Ascending aorta (tissue), 2 donors: ENCODE data around the gene RFT1. TPM values are rescaled to one million over a fixed set of nuclear protein-coding genes. Genes with fewer than 3 reads are reported as not detected.

Experiments
- DNase-seq, 2 donors: peaks; one replicate each; pipeline ENCODE4 v3.0.0-alpha.2; 2019; ENCODE audit warnings: low spot score in 2 of 2
- H3K27ac ChIP-seq, 2 donors: fragments of 200-600 bp; sonication (generic); one replicate each; pipeline ENCODE4 v1.5.1; 2016 to 2017; ENCODE audit warnings: mild to moderate bottlenecking in 1 of 2
- H3K27me3 ChIP-seq: fragments of 200-600 bp; sonication (generic); one replicate; pipeline ENCODE4 v1.5.1; 2017
- H3K36me3 ChIP-seq, 2 donors: fragments of 200-600 bp; sonication (generic); one replicate each; pipeline ENCODE4 v1.5.1; 2016
- H3K4me1 ChIP-seq, 2 donors: fragments of 200-600 bp; sonication (generic); one replicate each; pipeline ENCODE4 v1.5.1; 2016 to 2017; ENCODE audit warnings: mild to moderate bottlenecking in 1 of 2
- H3K4me3 ChIP-seq, 2 donors: fragments of 200-600 bp; sonication (generic); one replicate each; pipeline ENCODE4 v1.5.1; 2016 to 2017; ENCODE audit warnings: mild to moderate bottlenecking in 1 of 2
- H3K9me3 ChIP-seq, 2 donors: fragments of 200-600 bp; sonication (generic); one replicate each; pipeline ENCODE4 v1.5.1; 2016
- CTCF ChIP-seq, 3 experiments: fragments of 200-600 bp in 2 of 3; fragments of 450-650 bp in 1 of 3; sonication (generic) in 2 of 3; IDR thresholded peaks; one replicate each; pipeline ENCODE4 v1.5.1; 2016 to 2019; ENCODE audit warnings: antibody characterized with exemption in 3 of 3, mild to moderate bottlenecking in 1 of 3, moderate library complexity in 1 of 3
- intact Hi-C: fragments of 100-400 bp; cut with DNase I; formaldehyde crosslinking; loops from one replicate; pipeline ENCODE4 v1.15.1; 2023
- total RNA-seq: library from RNA; depleted of rRNA; stranded (reverse); fragments of >200 nt; gene quantifications from one replicate; pipeline ENCODE4 v1.1.0, GENCODE V29; 2016

Gene RFT1
- total RNA-seq, 1 donor from 2014 or later, result 12.1 TPM

GRCh38 chr3:53169832-53170324 is 39.6 kb upstream of the RFT1 start:
- intact Hi-C loops, result no loop called here
- H3K27ac ChIP-seq, result peak overlapping the region in 1 of 2 donors; percentile 23

GRCh38 chr3:53169045-53169831 is 39.0 kb upstream of the RFT1 start:
- peaks cover 5 to 16% of the 10 kb centered on the region in 2 donors for H3K4me1 ChIP-seq
- DNase-seq, result no peak
- no peaks in the 10 kb centered on the region for H3K9me3 ChIP-seq
- peaks cover 0 to 7% of the 10 kb centered on the region in 2 donors for H3K36me3 ChIP-seq
- peak overlapping the region in 1 of 2 donors; percentile 23 for H3K27ac ChIP-seq
- no peak for TF ChIP-seq CTCF (IDR thresholded peaks at IDR 0.05)
- intact Hi-C loops, result no loop called here
- H3K27me3 ChIP-seq, result no peaks in the 10 kb centered on the region
- H3K4me3 ChIP-seq, result no peak overlapping the region

More at GRCh38 chr3:53169832-53170324, 39.6 kb upstream of the RFT1 start:
- no peak for TF ChIP-seq CTCF (IDR thresholded peaks at IDR 0.05)
- Histone ChIP-seq H3K4me1 (peaks cover 5 to 16% of the 10 kb centered on the region in 2 donors), H3K36me3 (peaks cover 0 to 11% of the 10 kb centered on the region in 2 donors), H3K4me3 (no peak overlapping the region), H3K27me3 (no peaks in the 10 kb centered on the region), H3K9me3 (no peaks in the 10 kb centered on the region)
- no peak for DNase-seq

- Histone ChIP-seq H3K36me3 (no peaks in the 10 kb centered on the region), H3K4me3 (no peak overlapping the region), H3K27me3 (no peaks in the 10 kb centered on the region), H3K27ac (peak overlapping the region in 1 of 2 donors; percentile 10), H3K9me3 (no peaks in the 10 kb centered on the region), H3K4me1 (peaks cover 5 to 16% of the 10 kb centered on the region in 2 donors)
- no peak for TF ChIP-seq CTCF (IDR thresholded peaks at IDR 0.05)
- DNase-seq, result peak in 1 of 2 donors; percentile 23
- intact Hi-C loops, result no loop called here
These were observed 38.1 kb upstream of the RFT1 start for GRCh38 chr3:53168175-53168923.

- Histone ChIP-seq H3K9me3 (no peaks in the 10 kb centered on the region), H3K4me3 (no peak overlapping the region), H3K27me3 (no peaks in the 10 kb centered on the region), H3K4me1 (peaks cover 5 to 16% of the 10 kb centered on the region in 2 donors), H3K36me3 (no peaks in the 10 kb centered on the region), H3K27ac (peak overlapping the region; percentile 34 to 76)
- no peak for TF ChIP-seq CTCF (IDR thresholded peaks at IDR 0.05)
- DNase-seq, result no peak
- intact Hi-C loops, result no loop called here
These were observed 37.4 kb upstream of the RFT1 start for GRCh38 chr3:53167418-53168174.

- peaks cover 5 to 21% of the 10 kb centered on the region in 2 donors for H3K4me1 ChIP-seq
These were observed 36.6 kb upstream of the RFT1 start for GRCh38 chr3:53166781-53167291.

More at GRCh38 chr3:53166781-53167291, 36.6 kb upstream of the RFT1 start:
- Histone ChIP-seq H3K27ac (peak overlapping the region; percentile 61 to 76), H3K27me3 (no peaks in the 10 kb centered on the region), H3K36me3 (no peaks in the 10 kb centered on the region), H3K9me3 (no peaks in the 10 kb centered on the region), H3K4me3 (peak overlapping the region in 1 of 2 donors; percentile 31)
- intact Hi-C loops, result no loop called here
- no peak for TF ChIP-seq CTCF (IDR thresholded peaks at IDR 0.05)
- DNase-seq, result peak; percentile 38 to 83
